ENCODE results near the gene FAM107B.

Gene FAM107B

GRCh38 chr10:14572811-14573210, 201.9 kb downstream of the FAM107B start:
- no peak for DNase-seq

- no peak for DNase-seq
Measured at GRCh38 chr10:14571866-14572507, 202.7 kb downstream of the FAM107B start.

GRCh38 chr10:14570800-14571199, 203.9 kb downstream of the FAM107B start:
- no peak for DNase-seq

- no peak for DNase-seq
Measured at GRCh38 chr10:14569274-14570060, 205.2 kb downstream of the FAM107B start.

- no peak for DNase-seq
Measured at GRCh38 chr10:14567421-14567820, 207.3 kb downstream of the FAM107B start.

- no peak for DNase-seq
Measured at GRCh38 chr10:14566498-14566897, 208.2 kb downstream of the FAM107B start.

GRCh38 chr10:14565199-14565598, 209.5 kb downstream of the FAM107B start:
- DNase-seq, result no peak

- DNase-seq, result peak; percentile 64 to 73
Measured at GRCh38 chr10:14564268-14564744, 210.4 kb downstream of the FAM107B start.

GRCh38 chr10:14563359-14563940, 211.2 kb downstream of the FAM107B start:
- DNase-seq, result no peak

GRCh38 chr10:14563076-14563336, 211.7 kb downstream of the FAM107B start:
- no peak for DNase-seq

GRCh38 chr10:14562218-14563075, 212.2 kb downstream of the FAM107B start:
- DNase-seq, result no peak

- no peak for DNase-seq
Measured at GRCh38 chr10:14560791-14561765, 213.6 kb downstream of the FAM107B start.

- DNase-seq, result peak; percentile 39 to 43
Measured at GRCh38 chr10:14560274-14560673, 214.4 kb downstream of the FAM107B start.

GRCh38 chr10:14558025-14558424, 216.7 kb downstream of the FAM107B start:
- no peak for DNase-seq

- no peak for DNase-seq
Measured at GRCh38 chr10:14557567-14557966, 217.1 kb downstream of the FAM107B start.

- DNase-seq, result no peak
Measured at GRCh38 chr10:14556285-14556956, 218.3 kb downstream of the FAM107B start.

GRCh38 chr10:14555807-14556206, 218.9 kb downstream of the FAM107B start:
- no peak for DNase-seq

- DNase-seq, result peak; percentile 90 to 92
Measured at GRCh38 chr10:14554491-14555205, 220.0 kb downstream of the FAM107B start.

- DNase-seq, result no peak
Measured at GRCh38 chr10:14554091-14554490, 220.6 kb downstream of the FAM107B start.

GRCh38 chr10:14553448-14553847, 221.2 kb downstream of the FAM107B start:
- peak; percentile 14 to 34 for DNase-seq

GRCh38 chr10:14552015-14552414, 222.7 kb downstream of the FAM107B start:
- peak in 1 of 2 experiments; percentile 9 for DNase-seq

Data from AML-193 (cell line).